Stimulated activated CD8-positive, alpha-beta memory T cell treated with anti-CD3 and anti-CD28 coated beads, Interleukin-2, amount 100 ng/mL, for 48 hours (primary cell): Measurements from ENCODE around the gene AGBL5.
"Not testable (repeated sequence)": the region's sequence is repeated elsewhere in the genome, so short reads cannot be mapped to it uniquely, and the experiment has no call there.

Source experiments
- DNase-seq, 2 donors: peaks; one replicate each; pipeline ENCODE4 v3.0.0-alpha.2; 2020; ENCODE audit warnings: low read depth in 2 of 2

The AGBL5 gene

DNA sequence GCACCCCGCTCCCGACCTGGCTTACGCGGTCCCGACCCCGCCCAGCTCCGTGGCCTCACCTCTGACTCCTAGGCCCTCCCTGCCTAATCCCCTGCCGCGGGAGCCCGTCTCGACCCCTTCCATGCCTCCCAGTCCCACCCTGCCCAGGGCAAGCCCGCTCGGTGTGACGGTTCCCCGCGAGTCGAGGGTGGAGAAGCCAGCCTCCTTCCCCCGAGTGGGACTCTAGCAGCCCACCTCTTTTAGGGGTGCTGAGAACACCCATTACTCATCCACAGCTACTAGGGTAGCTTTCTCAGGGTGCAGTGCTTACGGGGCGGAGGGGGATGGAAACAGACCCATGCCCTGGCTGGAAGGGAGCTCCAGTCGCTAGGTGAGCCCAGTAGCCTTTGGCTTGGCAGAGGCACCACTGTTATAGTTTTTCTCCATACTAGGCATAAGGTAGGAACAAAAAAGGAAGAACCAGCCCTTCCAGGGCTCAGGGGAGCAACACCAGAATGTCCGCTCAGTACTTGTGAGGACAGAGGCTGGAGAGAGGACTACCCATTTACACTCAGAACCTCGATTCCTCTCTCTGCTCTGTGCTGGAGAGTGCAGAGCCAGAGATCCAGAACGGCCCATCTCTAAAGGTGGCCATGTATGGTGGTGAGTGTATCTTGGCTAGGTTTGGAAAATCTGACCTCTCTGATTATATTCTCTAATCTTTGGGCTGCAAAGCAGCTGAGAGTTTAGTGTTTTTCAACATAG, 606 bp downstream of the AGBL5 start:
- peak in 1 of 2 donors; percentile 33 for DNase-seq

DNA sequence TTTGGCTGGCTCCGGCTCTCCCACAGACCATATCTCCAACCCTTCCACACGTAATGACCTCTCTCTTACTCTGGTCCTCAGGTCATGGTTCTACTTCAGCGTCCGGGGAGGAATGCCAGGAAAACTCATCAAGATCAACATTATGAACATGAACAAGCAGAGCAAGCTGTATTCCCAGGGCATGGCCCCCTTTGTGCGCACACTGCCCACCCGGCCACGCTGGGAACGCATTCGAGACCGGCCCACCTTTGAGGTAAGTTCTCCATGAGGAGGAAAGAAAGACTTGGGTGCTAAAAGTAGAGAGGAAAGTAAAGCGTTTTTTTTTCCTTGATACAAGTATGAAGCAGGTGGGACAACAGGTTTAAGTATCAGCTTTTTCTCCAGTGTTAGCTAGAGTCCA, 1.9 kb downstream of the AGBL5 start:
- no peak for DNase-seq

DNA sequence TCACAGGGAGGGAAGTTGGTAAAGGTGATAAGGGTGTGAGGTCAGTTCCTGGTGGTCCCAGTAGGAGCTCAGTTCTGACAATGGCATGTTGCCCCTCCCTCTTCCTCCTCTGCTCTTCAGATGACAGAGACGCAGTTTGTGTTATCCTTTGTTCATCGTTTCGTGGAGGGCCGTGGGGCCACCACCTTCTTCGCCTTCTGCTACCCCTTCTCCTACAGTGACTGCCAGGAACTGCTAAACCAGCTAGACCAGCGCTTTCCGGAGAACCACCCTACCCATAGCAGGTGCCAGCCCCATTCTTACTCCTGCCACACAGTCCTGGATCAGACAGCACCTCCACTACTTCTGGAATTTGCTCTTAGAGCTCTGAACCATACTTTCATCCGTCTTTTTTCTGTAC, 2.3 kb downstream of the AGBL5 start:
- no peak for DNase-seq

DNA sequence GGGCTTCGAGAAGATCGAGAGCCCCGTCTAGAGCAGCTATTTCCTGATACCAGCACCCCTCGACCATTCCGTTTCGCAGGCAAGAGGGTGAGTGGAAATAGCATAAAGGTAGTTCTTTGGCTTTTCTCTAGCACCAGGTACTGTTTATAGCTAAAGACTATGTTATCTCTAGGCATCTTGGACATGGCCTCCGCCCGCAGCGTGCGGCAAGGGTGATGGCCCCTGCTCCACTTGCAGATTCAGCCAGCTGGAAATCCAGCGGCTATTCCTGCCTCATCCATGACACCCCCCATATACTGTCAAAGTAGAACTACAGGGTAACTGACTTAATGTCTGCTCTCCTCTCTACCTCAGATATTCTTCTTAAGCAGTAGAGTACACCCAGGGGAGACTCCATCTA, 3.3 kb downstream of the AGBL5 start:
- no peak for DNase-seq

DNA sequence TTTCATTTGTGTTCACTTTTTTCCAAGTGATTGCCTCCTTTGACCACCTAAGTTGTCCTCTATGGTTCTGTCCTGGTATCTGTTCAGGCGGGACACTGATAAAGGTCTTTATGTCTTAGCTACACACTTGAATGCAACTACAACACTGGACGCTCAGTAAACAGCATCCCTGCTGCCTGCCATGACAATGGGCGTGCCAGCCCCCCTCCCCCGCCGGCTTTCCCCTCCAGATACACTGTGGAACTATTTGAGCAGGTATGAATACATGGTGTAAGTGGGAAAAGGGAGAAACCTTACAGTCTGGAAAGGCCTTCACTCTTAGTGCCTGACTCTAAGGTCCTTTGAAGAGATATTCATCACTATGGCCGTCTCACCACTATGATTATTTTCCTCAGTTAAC, 5.7 kb downstream of the AGBL5 start:
- DNase-seq, result no peak

DNA sequence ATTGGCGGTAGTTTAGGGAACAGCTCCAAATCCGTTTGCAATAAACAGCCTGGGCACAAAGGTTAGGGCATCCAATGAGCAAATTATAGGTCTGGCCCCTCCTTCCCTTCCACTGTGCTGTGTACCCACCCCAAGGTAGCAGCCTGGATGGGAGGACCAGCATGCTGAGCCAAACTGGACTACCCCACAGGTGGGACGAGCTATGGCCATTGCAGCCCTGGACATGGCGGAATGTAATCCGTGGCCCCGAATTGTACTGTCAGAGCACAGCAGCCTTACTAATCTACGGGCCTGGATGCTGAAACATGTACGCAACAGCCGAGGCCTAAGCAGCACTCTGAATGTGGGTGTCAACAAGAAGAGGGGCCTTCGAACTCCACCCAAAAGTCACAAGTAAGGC, 6.7 kb downstream of the AGBL5 start:
- DNase-seq, result no peak

DNA sequence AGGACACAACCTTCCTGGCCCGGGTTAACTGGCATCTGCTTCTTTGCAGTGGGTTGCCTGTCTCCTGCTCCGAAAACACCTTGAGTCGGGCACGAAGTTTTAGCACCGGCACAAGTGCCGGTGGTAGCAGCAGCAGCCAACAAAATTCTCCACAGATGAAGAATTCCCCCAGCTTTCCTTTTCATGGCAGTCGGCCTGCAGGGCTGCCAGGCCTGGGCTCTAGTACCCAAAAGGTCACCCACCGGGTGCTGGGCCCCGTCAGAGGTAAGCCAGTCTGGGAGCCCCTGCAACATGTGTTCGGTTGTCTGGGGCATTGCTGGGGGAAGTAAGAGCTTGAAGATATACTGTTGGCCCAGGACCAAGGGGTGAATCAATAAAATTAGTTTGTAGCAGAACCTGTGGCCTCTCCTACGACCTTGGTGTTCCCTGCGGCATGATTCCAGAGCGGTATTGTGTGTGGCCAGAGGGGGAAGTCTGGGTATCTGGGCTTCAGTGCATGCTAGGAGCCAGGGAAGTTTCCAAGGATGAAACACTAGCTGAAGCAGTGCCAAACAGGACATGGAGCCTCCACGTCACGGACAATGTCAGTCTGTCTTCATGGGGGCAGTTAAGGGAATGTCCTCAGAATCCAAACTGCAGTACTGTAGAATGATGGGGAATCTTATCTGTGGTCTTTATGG, 7.8 kb downstream of the AGBL5 start:
- DNase-seq, result no peak

DNA sequence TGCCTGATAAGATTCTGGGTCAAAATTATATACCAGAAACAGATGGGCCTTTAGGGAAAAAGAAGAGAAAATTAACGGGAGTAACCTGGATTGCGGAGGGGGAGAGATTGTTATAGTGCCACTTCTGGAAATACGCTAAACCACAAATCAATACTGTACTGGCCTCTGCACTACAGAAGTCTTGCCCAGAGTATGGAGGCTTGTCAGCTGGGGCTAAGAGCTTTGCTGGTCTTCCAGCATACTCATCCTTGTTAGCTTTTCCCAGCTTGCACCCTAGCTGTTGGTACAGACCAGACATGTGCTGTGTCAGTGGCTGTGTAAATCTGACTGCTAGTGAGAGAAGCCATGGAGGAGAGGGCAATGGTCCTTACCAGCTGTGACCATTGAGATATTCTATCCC, 8.9 kb downstream of the AGBL5 start:
- DNase-seq, result no peak

DNA sequence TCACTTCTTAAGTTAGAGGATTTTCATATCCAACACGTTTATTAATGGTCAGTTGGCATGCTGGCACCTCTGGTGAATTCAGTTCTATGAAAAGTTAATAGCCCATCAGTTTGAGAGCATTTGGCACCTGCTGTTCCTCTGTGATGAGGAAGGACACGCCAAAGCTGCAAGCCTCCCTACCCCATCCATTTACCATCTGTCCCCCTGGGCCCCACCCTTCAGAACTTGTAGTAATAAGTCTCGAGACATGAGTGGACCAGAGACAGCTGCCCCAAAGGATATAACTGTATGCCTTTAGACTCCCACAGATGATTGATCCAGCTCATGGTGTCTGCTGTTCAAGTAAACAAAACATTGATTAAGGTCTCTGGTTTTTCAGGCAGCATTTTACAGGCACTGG, 13.7 kb downstream of the AGBL5 start:
- no peak for DNase-seq

DNA sequence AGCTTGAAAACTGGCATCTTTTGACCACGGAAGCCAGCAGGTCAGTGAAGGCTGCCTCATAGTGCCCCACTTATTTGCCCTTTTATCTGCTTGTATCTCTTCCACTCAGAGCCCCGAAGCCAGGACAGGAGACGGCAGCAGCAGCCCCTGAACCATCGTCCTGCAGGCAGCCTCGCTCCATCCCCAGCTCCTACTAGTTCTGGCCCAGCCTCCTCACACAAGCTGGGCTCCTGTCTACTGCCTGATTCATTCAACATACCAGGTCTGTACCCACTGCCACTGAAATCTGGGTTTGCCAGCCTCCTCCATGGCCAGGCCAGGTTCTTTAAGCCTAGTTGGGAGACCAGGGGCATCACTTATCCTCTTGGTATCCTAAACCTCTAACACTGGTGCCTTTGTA, 15.9 kb downstream of the AGBL5 start:
- no peak for DNase-seq

DNA sequence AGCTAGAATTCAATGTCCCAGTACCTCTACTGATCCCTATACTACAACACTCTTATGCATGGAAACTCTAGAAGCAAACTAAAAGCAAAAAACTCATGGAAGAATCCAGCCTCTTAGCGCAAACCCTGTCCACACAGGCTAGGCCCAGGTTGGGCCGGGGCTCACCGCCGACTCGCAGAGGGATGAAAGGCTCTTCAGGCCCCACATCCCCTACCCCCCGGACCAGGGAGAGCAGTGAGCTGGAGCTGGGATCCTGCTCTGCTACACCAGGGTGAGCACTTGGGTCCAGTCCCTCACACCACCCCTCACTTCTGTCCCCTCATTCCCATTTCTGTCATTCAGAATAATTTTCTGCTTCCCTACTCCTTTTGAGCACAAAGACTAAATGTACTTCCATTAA, 18.0 kb downstream of the AGBL5 start:
- DNase-seq, result no peak

DNA sequence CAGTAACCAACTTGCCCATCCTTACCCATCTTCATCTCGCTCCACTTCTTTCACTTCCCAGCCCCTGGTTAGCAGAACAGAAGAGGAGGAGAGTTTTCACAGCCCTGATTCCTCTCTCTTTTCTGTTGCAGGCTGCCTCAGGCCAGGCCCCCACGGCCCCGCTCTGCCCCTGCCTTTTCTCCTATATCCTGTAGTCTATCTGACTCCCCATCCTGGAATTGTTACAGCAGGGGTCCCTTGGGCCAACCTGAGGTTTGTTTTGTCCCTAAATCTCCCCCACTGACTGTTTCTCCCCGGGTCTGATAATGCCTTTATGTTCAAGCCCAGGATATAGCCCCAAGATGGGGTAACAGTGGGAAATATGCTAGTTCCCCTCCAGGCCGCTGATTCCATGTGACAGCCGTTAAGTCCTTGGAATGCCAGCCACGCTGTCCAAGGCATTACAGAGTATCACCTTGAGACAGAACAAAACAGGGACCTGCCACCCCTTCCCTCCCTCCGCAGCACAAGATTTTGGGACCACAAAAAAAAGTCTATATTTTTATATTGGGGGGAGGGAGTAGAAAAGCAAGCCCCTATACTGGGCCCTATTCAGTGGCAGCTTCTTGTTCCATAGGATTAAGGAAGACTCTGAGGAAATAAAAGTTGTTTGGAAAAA, 18.6 kb downstream of the AGBL5 start:
- DNase-seq, result no peak

DNA sequence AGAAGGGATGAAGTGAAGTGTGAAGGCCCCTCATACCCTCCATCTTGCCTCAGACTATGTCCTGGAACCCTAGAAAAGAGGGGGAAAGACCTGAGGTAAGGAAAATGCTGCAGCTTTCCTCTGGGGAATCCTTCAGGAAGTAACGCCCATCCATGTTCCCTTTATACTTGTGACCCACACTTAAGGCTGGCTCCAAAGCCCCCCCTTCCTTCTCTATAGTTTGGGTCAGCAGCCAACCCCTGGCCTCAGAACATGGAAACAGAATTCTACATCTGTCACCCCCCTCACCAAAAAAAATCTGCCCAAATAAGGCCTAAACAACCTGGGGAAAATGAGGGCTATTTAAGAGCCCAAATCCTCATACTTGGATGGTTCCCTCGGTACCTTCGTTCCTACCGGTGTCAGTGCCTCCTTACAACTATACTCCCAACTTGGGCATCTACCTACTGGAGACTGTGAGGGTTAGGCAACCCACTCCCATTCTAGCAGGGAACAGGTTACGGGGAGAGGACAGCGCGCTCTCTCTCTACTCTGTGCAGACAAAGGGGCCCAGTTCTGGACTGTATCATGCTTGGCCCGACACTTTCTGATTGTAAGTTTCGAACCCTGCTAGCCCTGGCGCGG, 19.3 kb downstream of the AGBL5 start:
- DNase-seq, result no peak

DNA sequence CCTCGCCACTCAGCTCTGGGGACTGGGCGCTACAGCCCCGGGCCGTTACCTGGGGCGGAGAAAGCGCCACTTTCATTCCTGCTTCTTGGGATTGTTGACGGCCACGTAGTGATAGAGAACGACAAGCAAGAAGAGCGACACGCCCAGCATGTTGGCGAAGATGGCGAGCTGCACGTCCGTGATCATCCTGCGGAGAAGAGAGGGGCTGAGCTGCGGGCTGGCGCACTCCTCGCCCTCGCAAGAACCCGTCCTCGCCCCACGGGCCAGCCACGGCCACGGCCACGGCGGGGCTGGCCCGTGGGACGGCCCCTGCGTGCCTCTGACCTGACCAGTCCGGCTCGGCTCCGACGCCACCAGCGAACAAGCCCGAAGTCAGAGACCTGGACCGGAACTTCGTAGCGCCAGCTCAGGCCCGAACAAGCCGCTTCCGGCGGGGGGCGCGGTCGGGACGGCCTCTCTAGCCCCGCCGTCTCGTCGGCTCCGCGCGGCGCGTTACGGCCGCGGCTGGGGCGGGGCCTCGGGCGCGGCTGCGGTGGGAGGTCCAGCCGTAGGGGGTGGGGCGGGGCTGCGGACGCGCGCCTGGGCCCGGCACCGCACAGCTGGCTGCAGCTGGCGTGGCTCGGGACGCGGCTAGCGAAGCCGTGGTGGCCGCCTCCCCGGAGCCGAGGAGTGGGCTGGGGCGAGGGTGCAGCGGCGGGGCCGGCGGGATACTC, 20.0 kb downstream of the AGBL5 start, which contains the start of gene OST4:
Gene OST4 (minus strand): TSS at position 378 of the 713 bp plus-strand sequence.
- DNase-seq, result peak; percentile 87 to 91

DNA sequence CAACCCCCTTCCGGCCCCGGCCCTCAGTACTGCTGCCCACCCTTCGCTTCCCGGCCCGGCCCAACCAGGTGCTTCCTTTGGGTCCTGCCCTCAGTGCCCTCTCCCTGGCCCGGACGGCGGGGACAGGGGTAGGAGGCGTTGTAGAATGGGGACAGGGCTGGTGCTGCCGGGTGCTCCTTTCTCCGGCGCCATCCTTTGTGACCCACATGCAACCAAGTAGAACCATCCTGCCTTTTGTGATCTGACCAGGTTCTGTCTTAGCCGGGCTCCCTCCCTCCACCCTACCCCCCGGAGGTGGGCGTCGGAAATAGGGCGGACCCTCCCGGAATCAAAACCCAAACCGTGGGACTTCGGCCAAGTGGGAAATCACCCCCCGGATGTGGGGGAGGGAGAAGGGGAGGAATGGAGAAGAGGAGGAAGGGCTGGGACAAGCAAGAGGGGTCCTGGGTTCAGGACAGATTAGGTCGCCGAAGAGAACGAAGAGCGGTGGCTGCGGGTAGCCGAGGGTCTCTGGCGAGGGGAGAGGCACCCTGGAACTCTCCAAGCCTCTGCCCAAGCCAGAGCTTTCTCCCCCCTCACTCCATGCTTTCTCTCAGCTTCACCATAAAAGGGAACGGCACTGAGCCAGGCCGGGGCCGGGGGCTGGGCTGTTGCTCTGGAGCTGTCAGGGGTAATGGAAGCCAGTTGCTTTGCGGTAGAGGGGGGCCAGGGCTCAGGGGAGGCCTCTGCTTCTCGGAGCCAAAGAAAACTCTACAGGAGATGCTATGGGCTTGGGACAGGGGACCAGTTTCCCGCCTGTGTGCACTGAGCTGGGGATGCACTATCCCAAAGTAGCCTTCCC, 20.7 kb downstream of the AGBL5 start:
- peak; percentile 28 to 29 for DNase-seq

DNA sequence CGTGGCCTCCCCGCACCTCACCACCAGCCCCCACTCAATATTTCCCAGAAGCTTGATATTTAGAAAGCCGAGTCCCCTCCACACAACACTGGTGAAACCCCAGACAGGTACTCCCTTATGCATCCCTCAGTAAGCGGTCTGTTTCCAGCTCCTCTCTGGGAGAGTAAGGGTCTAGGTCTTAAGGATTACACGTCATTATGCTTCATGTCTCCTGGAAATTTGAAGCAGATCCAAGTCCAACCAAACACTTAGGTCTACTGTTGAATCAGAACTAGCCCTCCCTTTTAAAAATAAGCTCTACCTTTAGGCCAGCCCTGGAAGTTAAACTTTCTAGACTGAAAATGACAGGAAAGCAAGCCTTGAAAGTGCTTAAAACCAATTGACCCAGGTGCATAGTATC, 21.5 kb downstream of the AGBL5 start:
- no peak for DNase-seq

DNA sequence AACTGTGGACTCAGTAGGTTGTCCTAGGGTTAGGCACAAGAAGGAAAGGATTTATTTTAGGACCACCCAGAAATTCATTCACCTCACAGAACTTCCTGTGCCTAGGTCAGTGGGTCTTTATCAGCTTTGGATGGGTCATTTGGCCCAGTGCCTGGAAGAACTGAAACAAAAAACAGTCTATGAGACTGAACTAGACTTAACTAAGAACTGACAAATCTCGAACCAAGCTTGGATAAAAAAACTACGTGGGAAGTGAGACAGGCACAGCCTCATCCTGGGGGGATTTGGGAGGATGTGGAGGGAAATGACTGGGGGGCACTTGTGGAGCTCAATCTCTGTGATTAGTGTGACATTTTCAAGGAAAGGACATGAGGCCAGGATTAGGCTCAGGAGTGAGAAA, 22.3 kb downstream of the AGBL5 start:
- DNase-seq, result no peak

DNA sequence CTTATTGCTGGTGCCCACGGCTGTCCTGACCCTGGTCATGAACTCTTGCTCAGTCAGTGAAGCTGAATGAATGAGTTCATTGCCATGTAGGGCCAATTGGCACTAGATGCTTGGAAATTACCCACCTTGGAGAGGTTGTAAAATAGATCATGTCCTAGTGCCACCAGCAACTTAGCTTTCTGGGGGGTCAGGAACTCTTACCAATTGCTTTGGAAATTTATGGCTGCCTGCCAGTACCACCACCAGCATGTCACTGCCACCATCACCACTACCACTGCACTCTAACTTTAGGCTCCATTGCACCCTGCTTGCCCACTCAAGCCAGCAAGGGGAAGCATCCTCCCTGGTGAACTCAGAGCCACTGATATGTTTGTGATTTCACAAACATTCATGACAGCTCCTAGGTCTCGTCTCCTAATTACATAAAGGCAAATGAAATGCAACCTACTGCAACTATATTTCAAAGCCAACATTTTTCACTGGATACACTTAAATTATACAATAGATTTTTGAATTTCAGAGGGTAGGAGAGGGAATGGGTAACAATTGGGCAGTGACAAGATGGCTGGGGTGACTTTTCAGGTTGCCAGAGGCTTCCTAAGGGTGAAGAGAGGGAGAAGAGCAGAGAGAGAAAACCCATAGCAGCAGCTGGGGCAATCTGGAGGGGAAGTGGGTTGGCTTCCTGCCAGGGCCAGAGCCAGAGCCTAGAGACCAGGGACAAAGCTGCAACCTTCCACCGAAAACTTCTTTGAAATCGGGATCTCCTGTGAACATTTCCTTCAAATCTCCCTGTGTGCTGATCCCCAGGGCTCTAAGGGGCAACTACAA, 23.5 kb downstream of the AGBL5 start:
- peak in 1 of 2 donors; percentile 21 for DNase-seq

DNA sequence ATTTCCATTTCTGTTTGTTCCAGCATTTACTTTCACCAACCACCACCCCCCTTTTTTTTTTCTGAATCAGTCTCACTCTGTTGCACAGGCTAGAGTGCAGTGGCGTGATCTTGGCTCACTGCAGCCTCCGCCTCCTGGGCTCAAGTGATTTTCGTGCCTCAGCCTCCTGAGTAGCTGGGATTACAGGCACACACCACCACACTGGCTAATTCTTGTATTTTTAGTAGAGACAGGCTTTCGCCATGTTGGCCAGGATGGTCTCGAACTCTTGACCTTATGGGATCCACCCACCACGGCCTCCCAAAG, 24.1 kb downstream of the AGBL5 start:
- DNase-seq, result not testable (repeated sequence)

DNA sequence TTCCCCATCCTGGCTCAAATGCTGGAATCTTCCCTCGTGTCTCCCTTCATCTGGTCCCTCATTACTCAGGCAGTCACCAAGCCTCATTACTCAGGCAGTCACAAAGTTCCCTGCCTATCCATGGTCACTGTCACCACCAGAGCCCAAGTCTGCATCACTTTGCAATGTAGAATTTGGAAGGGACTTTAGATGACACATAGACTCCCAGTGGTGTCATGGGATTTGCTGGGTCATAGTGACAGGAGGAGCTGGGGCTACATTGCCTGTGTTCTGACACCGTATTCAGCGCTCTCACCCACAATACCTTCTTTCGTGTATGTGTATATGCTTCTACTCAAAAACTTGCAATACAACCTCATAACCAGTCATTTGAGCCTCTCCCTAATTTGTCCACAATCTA, 24.9 kb downstream of the AGBL5 start:
- no peak for DNase-seq
